Upper lobe of right lung (tissue), 1 donor: ENCODE data around the gene ELN. TPM values are rescaled to one million over a fixed set of nuclear protein-coding genes. Genes with fewer than 3 reads are reported as not detected.
"Not testable (repeated sequence)": the region's sequence is repeated elsewhere in the genome, so short reads cannot be mapped to it uniquely, and the experiment has no call there.

Source experiments
- ATAC-seq: fragments of 200-7000 bp; cut with Tn5 transposase; one replicate; pipeline ENCODE4 v1.9.1; 2020; ENCODE audit warnings: mild to moderate bottlenecking, moderate library complexity
- DNase-seq: peaks from one replicate; pipeline ENCODE4 v3.0.0-alpha.2; 2020
- H3K27ac ChIP-seq: fragments of 200-600 bp; one replicate; pipeline ENCODE4 v1.8.0; 2022
- H3K27me3 ChIP-seq: fragments of 200-600 bp; one replicate; pipeline ENCODE4 v1.8.0; 2022; ENCODE audit warnings: mild to moderate bottlenecking
- H3K36me3 ChIP-seq: fragments of 200-600 bp; one replicate; pipeline ENCODE4 v1.8.0; 2022
- H3K4me1 ChIP-seq: fragments of 200-600 bp; one replicate; pipeline ENCODE4 v1.8.0; 2022
- H3K4me3 ChIP-seq: fragments of 200-600 bp; one replicate; pipeline ENCODE4 v1.8.0; 2022; ENCODE audit warnings: mild to moderate bottlenecking
- H3K9me3 ChIP-seq: fragments of 200-600 bp; one replicate; pipeline ENCODE4 v1.8.0; 2022
- CTCF ChIP-seq: fragments of 200-600 bp; IDR thresholded peaks from one replicate; pipeline ENCODE4 v1.8.0; 2022; ENCODE audit warnings: antibody characterized with exemption
- intact Hi-C: fragments of 100-400 bp; cut with DNase I; formaldehyde crosslinking; loops from one replicate; pipeline ENCODE4 v1.11.0; 2022
- long read RNA-seq: library from polyadenylated mRNA; unstranded; transcript quantifications from one replicate; pipeline ENCODE4 v2.0.0, GENCODE V29; 2021
- total RNA-seq: library from RNA; stranded (reverse); fragmentation: NEBNext Ultra II Directional; extraction: Animal tissue kit (Norgen Biotek cat#: 25700); gene quantifications from one replicate; pipeline ENCODE4 v1.2.1, GENCODE V29; 2021
- donor health status: DM: no; HTN: yes; CAD: no; lungs with severe emphysema.

Gene ELN
- 231 TPM for total RNA-seq
- long read RNA-seq, transcript ELN-209 (32 exons, 3,109 nt): minor isoform, 16 of 319 reads
- long read RNA-seq, transcript ELN-221 (32 exons, 2,583 nt): minor isoform, 36 of 319 reads
- long read RNA-seq, transcript ELN-201 (33 exons, 3,781 nt): major isoform, 41 of 319 reads
- long read RNA-seq, transcript ELN-222 (32 exons, 3,147 nt): minor isoform, 5 of 319 reads
- long read RNA-seq, partial matches to known transcripts: 86 of 319 reads
- long read RNA-seq, other reads (novel, unspliced or antisense): 132 of 319 reads

GRCh38 chr7:74027683-74028320 is at the start of gene ELN:
Gene ELN, plus strand, starts transcription at chr7:74028173. Its CDS starts 15 bp downstream, at chr7:74028188.
- H3K27ac ChIP-seq: peak within 1 kb of the TSS; percentile 87
- H3K4me3 ChIP-seq: peak within 1 kb of the TSS; percentile 61
- peaks cover 5% of the 10 kb centered on the region for H3K27me3 ChIP-seq
- ATAC-seq (peak; percentile 65), DNase-seq (peak; percentile 83)
- intact Hi-C loops: loop anchor here (10.0 kb wide), 1 partner anchor 163 kb away; the partner anchor contains the start of gene TMEM270
- H3K9me3 ChIP-seq: no peaks in the 10 kb centered on the region
- TF ChIP-seq CTCF: no peak
- no peaks in the 10 kb centered on the region for H3K36me3 ChIP-seq
- H3K4me1 ChIP-seq: peaks cover 31% of the 10 kb centered on the region

GRCh38 chr7:73978661-73979563 is 49.1 kb upstream of the ELN start:
- Histone ChIP-seq H3K27me3 (no peaks in the 10 kb centered on the region), H3K27ac (no peak overlapping the region), H3K4me1 (peaks cover 5% of the 10 kb centered on the region), H3K36me3 (no peaks in the 10 kb centered on the region), H3K9me3 (no peaks in the 10 kb centered on the region), H3K4me3 (no peak overlapping the region)
- DNase-seq (peak; percentile 81), ATAC-seq (peak; percentile 93)
- TF ChIP-seq CTCF: peak; percentile 33
- intact Hi-C loops: no loop called here

- H3K4me1 ChIP-seq: not testable (repeated sequence)
These were observed 48.3 kb upstream of the ELN start for GRCh38 chr7:73979656-73980055.

GRCh38 chr7:73980206-73980605 is 47.8 kb upstream of the ELN start:
- H3K27ac ChIP-seq: no peak overlapping the region
- no peaks in the 10 kb centered on the region for H3K27me3 ChIP-seq
- H3K9me3 ChIP-seq: no peaks in the 10 kb centered on the region
- no peaks in the 10 kb centered on the region for H3K36me3 ChIP-seq
- intact Hi-C loops: no loop called here
- H3K4me3 ChIP-seq: no peak overlapping the region
- no peak for ATAC-seq
- peak; percentile 18 for DNase-seq
- TF ChIP-seq CTCF: no peak
- peaks cover 5% of the 10 kb centered on the region for H3K4me1 ChIP-seq

More at GRCh38 chr7:73979656-73980055, 48.3 kb upstream of the ELN start:
- H3K36me3 ChIP-seq, H3K9me3 ChIP-seq, ATAC-seq, H3K27me3 ChIP-seq, H3K27ac ChIP-seq, intact Hi-C loops, H3K4me3 ChIP-seq: not testable (repeated sequence)
- peak; percentile 7 for DNase-seq

GRCh38 chr7:73981933-73982332 is 46.0 kb upstream of the ELN start:
- TF ChIP-seq CTCF: no peak
- H3K9me3 ChIP-seq: no peaks in the 10 kb centered on the region
- ATAC-seq: no peak
- no peaks in the 10 kb centered on the region for H3K36me3 ChIP-seq
- intact Hi-C loops: no loop called here
- no peak overlapping the region for H3K27ac ChIP-seq
- peaks cover 20% of the 10 kb centered on the region for H3K4me1 ChIP-seq
- no peak overlapping the region for H3K4me3 ChIP-seq
- no peaks in the 10 kb centered on the region for H3K27me3 ChIP-seq
- no peak for DNase-seq
